Activated CD4-positive, alpha-beta memory T cell treated with anti-CD3 and anti-CD28 coated beads for 36 hours (primary cell): ENCODE data around the gene NCBP2L. TPM values are rescaled to one million over a fixed set of nuclear protein-coding genes. Genes with fewer than 3 reads are reported as not detected.

Experiments
- CTCF ChIA-PET: fragments of 350-600 bp; sonication (Branson Sonifier 250); formaldehyde crosslinking; loops from one replicate; lab custom pipeline; 2021; ENCODE audit warnings: antibody characterized with exemption, inconsistent platforms; lab: Charles Lee
- POLR2A ChIA-PET: fragments of 350-600 bp; sonication (Branson Sonifier 250); formaldehyde crosslinking; loops from one replicate; lab custom pipeline; 2021; ENCODE audit warnings: antibody characterized with exemption; lab: Charles Lee
- DNase-seq: peaks from one replicate; pipeline ENCODE4 v3.0.0-alpha.2; 2020
- H3K27ac Mint-ChIP-seq: one replicate; pipeline ENCODE4 v1.8.0; 2021; ENCODE audit warnings: mixed read lengths
- H3K27me3 Mint-ChIP-seq: one replicate; pipeline ENCODE4 v1.8.0; 2021; ENCODE audit warnings: mixed read lengths
- H3K36me3 Mint-ChIP-seq: one replicate; pipeline ENCODE4 v1.8.0; 2021; ENCODE audit warnings: mixed read lengths
- H3K4me1 Mint-ChIP-seq: one replicate; pipeline ENCODE4 v1.8.0; 2021; ENCODE audit warnings: low read depth, mixed read lengths
- H3K4me3 Mint-ChIP-seq: one replicate; pipeline ENCODE4 v1.8.0; 2021; ENCODE audit warnings: mild to moderate bottlenecking, mixed read lengths
- H3K9me3 Mint-ChIP-seq: one replicate; pipeline ENCODE4 v1.8.0; 2021; ENCODE audit warnings: mixed read lengths
- intact Hi-C: fragments of 100-400 bp; cut with micrococcal nuclease; formaldehyde crosslinking; loops from one replicate; pipeline ENCODE4 v1.15.1; 2023
- total RNA-seq, 2 experiments: library from RNA; stranded (reverse); gene quantifications; one replicate each; pipeline ENCODE4 v1.2.3, GENCODE V29; 2021

Gene NCBP2L
- total RNA-seq, 2 experiments from 2014 or later, result not detected

- Mint-ChIP-seq H3K36me3 (no peaks in the 10 kb centered on the region), H3K4me3 (no peak overlapping the region), H3K27me3 (no peaks in the 10 kb centered on the region), H3K4me1 (peaks cover 7% of the 10 kb centered on the region), H3K9me3 (no peaks in the 10 kb centered on the region), H3K27ac (no peak overlapping the region)
- ChIA-PET POLR2A (interaction anchor here (0.6 kb wide), 1 partner anchor 88 kb away, joined by 4 read pairs; no protein-coding TSS in a partner anchor), CTCF (no interaction called here)
- no peak for DNase-seq
- intact Hi-C loops, result no loop called here
Observed at GRCh38 chrX:107753187-107753586, 24.3 kb upstream of the NCBP2L start.

GRCh38 chrX:107755721-107756120 is 21.8 kb upstream of the NCBP2L start:
- Mint-ChIP-seq H3K27ac (no peak overlapping the region), H3K4me1 (peaks cover 7% of the 10 kb centered on the region), H3K9me3 (no peaks in the 10 kb centered on the region), H3K27me3 (no peaks in the 10 kb centered on the region), H3K36me3 (no peaks in the 10 kb centered on the region), H3K4me3 (no peak overlapping the region)
- DNase-seq, result no peak
- intact Hi-C loops, result no loop called here
- ChIA-PET POLR2A (no interaction called here), CTCF (no interaction called here)

GRCh38 chrX:107758231-107758766 is 19.2 kb upstream of the NCBP2L start:
- no peaks in the 10 kb centered on the region for H3K9me3 Mint-ChIP-seq
- no peak overlapping the region for H3K4me3 Mint-ChIP-seq
- POLR2A ChIA-PET, result no interaction called here
- no peak overlapping the region for H3K27ac Mint-ChIP-seq
- H3K27me3 Mint-ChIP-seq, result no peaks in the 10 kb centered on the region
- no peaks in the 10 kb centered on the region for H3K36me3 Mint-ChIP-seq
- peaks cover 7% of the 10 kb centered on the region for H3K4me1 Mint-ChIP-seq
- intact Hi-C loops, result no loop called here
- CTCF ChIA-PET, result no interaction called here
- DNase-seq, result no peak

GRCh38 chrX:107760304-107761077 is 17.0 kb upstream of the NCBP2L start:
- intact Hi-C loops, result no loop called here
- no peak for DNase-seq
- Mint-ChIP-seq H3K9me3 (no peaks in the 10 kb centered on the region), H3K4me3 (no peak overlapping the region), H3K27me3 (no peaks in the 10 kb centered on the region), H3K27ac (no peak overlapping the region), H3K4me1 (peaks cover 6% of the 10 kb centered on the region), H3K36me3 (no peaks in the 10 kb centered on the region)
- POLR2A ChIA-PET, result no interaction called here
- CTCF ChIA-PET, result no interaction called here

- ChIA-PET POLR2A (no interaction called here), CTCF (no interaction called here)
- Mint-ChIP-seq H3K4me1 (no peaks in the 10 kb centered on the region), H3K4me3 (no peak overlapping the region), H3K36me3 (no peaks in the 10 kb centered on the region), H3K27me3 (no peaks in the 10 kb centered on the region), H3K9me3 (no peaks in the 10 kb centered on the region), H3K27ac (no peak overlapping the region)
- intact Hi-C loops, result no loop called here
- DNase-seq, result no peak
Observed at GRCh38 chrX:107763647-107764046, 13.9 kb upstream of the NCBP2L start.

- H3K4me3 Mint-ChIP-seq, result no peak overlapping the region
- no peak overlapping the region for H3K27ac Mint-ChIP-seq
- H3K4me1 Mint-ChIP-seq, result no peaks in the 10 kb centered on the region
- H3K9me3 Mint-ChIP-seq, result no peaks in the 10 kb centered on the region
- POLR2A ChIA-PET, result no interaction called here
- CTCF ChIA-PET, result no interaction called here
- no peaks in the 10 kb centered on the region for H3K27me3 Mint-ChIP-seq
- no peaks in the 10 kb centered on the region for H3K36me3 Mint-ChIP-seq
- no peak for DNase-seq
- intact Hi-C loops, result no loop called here
Observed at GRCh38 chrX:107764845-107765608, 12.5 kb upstream of the NCBP2L start.

GRCh38 chrX:107766470-107767150 is 10.9 kb upstream of the NCBP2L start:
- Mint-ChIP-seq H3K9me3 (no peaks in the 10 kb centered on the region), H3K36me3 (no peaks in the 10 kb centered on the region), H3K4me3 (no peak overlapping the region), H3K27me3 (no peaks in the 10 kb centered on the region), H3K27ac (no peak overlapping the region), H3K4me1 (no peaks in the 10 kb centered on the region)
- no peak for DNase-seq
- intact Hi-C loops, result no loop called here
- CTCF ChIA-PET, result interaction anchor here (0.9 to 1.9 kb wide), 4 partner anchors 11 to 107 kb away, joined by 3 to 5 read pairs (median 4); partner anchors contain the start of gene NCBP2L
- POLR2A ChIA-PET, result no interaction called here

- no peaks in the 10 kb centered on the region for H3K27me3 Mint-ChIP-seq
- POLR2A ChIA-PET, result no interaction called here
- H3K27ac Mint-ChIP-seq, result no peak overlapping the region
- no peaks in the 10 kb centered on the region for H3K36me3 Mint-ChIP-seq
- CTCF ChIA-PET, result interaction anchor here (1.6 kb wide), 1 partner anchor 9 kb away, joined by 3 read pairs; the partner anchor contains the start of gene NCBP2L
- no peaks in the 10 kb centered on the region for H3K4me1 Mint-ChIP-seq
- intact Hi-C loops, result no loop called here
- no peaks in the 10 kb centered on the region for H3K9me3 Mint-ChIP-seq
- no peak overlapping the region for H3K4me3 Mint-ChIP-seq
- no peak for DNase-seq
Observed at GRCh38 chrX:107768051-107768450, 9.5 kb upstream of the NCBP2L start.

GRCh38 chrX:107769581-107770317 is 7.8 kb upstream of the NCBP2L start:
- Mint-ChIP-seq H3K9me3 (no peaks in the 10 kb centered on the region), H3K27ac (no peak overlapping the region), H3K4me3 (no peak overlapping the region), H3K36me3 (no peaks in the 10 kb centered on the region), H3K4me1 (peaks cover 5% of the 10 kb centered on the region), H3K27me3 (no peaks in the 10 kb centered on the region)
- POLR2A ChIA-PET, result no interaction called here
- no peak for DNase-seq
- intact Hi-C loops, result no loop called here
- CTCF ChIA-PET, result no interaction called here

GRCh38 chrX:107773206-107773605 is 4.3 kb upstream of the NCBP2L start:
- Mint-ChIP-seq H3K27me3 (no peaks in the 10 kb centered on the region), H3K36me3 (no peaks in the 10 kb centered on the region), H3K4me1 (peaks cover 7% of the 10 kb centered on the region), H3K9me3 (no peaks in the 10 kb centered on the region), H3K4me3 (no peak overlapping the region), H3K27ac (no peak overlapping the region)
- DNase-seq, result no peak
- POLR2A ChIA-PET, result no interaction called here
- intact Hi-C loops, result no loop called here
- CTCF ChIA-PET, result interaction anchor here (8.1 kb wide), 1 partner anchor 116 kb away, joined by 194 read pairs; no protein-coding TSS in a partner anchor

- Mint-ChIP-seq H3K27ac (no peak overlapping the region), H3K36me3 (no peaks in the 10 kb centered on the region), H3K27me3 (no peaks in the 10 kb centered on the region), H3K9me3 (no peaks in the 10 kb centered on the region), H3K4me3 (no peak overlapping the region), H3K4me1 (peaks cover 7% of the 10 kb centered on the region)
- ChIA-PET POLR2A (no interaction called here), CTCF (interaction anchor here (2.0 to 8.1 kb wide), 4 partner anchors 33 to 117 kb away, joined by 7 to 194 read pairs (median 52); no protein-coding TSS in a partner anchor)
- no peak for DNase-seq
- intact Hi-C loops, result no loop called here
Observed at GRCh38 chrX:107773906-107774435, 3.6 kb upstream of the NCBP2L start.
